DOHH2 (cell line): ENCODE measurements around the gene HMGXB3.
A peak's percentile ranks its signal among the peaks of the same experiment; 100 is the strongest.

Source experiments
- H3F3A ChIP-seq: fragments of 200-600 bp; sonication (generic), shearing (Covaris generic); 2 replicates; pipeline ENCODE4 v1.6.0; 2016; ENCODE audit warnings: antibody characterized with exemption, mild to moderate bottlenecking; ENCODE audit not compliant: control insufficient read depth, insufficient read depth
- H3K27ac ChIP-seq: fragments of 200-600 bp; sonication (generic); 2 replicates; pipeline ENCODE4 v1.5.1; 2014; ENCODE audit warnings: low read depth, mild to moderate bottlenecking, low read length, moderate library complexity
- H3K27me3 ChIP-seq: fragments of 200-600 bp; sonication (generic); 2 replicates; pipeline ENCODE4 v1.6.1; 2014; ENCODE audit warnings: mild to moderate bottlenecking, low read length, mixed read lengths; ENCODE audit not compliant: control insufficient read depth
- H3K36me3 ChIP-seq: fragments of 200-600 bp; sonication (generic); 2 replicates; pipeline ENCODE4 v1.6.1; 2014; ENCODE audit warnings: mild to moderate bottlenecking, low read length, moderate library complexity, mixed read lengths; ENCODE audit not compliant: control insufficient read depth
- H3K4me1 ChIP-seq: fragments of 200-600 bp; sonication (generic); 2 replicates; pipeline ENCODE4 v1.6.1; 2014; ENCODE audit warnings: mild to moderate bottlenecking, low read length, mixed read lengths; ENCODE audit not compliant: control insufficient read depth
- H3K4me2 ChIP-seq: fragments of 200-600 bp; sonication (generic); 2 replicates; pipeline ENCODE4 v1.6.0; 2014; ENCODE audit warnings: mild to moderate bottlenecking, low read length, moderate library complexity
- H3K4me3 ChIP-seq: fragments of 200-600 bp; sonication (generic); 2 replicates; pipeline ENCODE4 v1.5.1; 2014; ENCODE audit warnings: mild to moderate bottlenecking, low read length, mixed read lengths
- H3K79me2 ChIP-seq: fragments of 200-600 bp; sonication (generic); 2 replicates; pipeline ENCODE4 v1.6.1; 2014; ENCODE audit warnings: mild to moderate bottlenecking, low read length, mixed read lengths; ENCODE audit not compliant: control insufficient read depth
- H3K9me2 ChIP-seq: fragments of 200-600 bp; sonication (generic); replicated peaks from 2 replicates; pipeline ENCODE4 v1.6.1; 2014; ENCODE audit warnings: mild to moderate bottlenecking, low read length, mixed read lengths; ENCODE audit not compliant: control insufficient read depth
- H3K9me3 ChIP-seq: fragments of 200-600 bp; sonication (generic); 2 replicates; pipeline ENCODE4 v1.6.1; 2014; ENCODE audit warnings: antibody characterized with exemption, low read length, mixed read lengths; ENCODE audit not compliant: control insufficient read depth, insufficient read depth
- H4K20me1 ChIP-seq: fragments of 200-600 bp; sonication (generic); 2 replicates; pipeline ENCODE4 v1.6.0; 2014; ENCODE audit warnings: low read depth, mild to moderate bottlenecking, antibody characterized with exemption, low read length, moderate library complexity; ENCODE audit not compliant: control insufficient read depth, insufficient read depth
- CTCF ChIP-seq: fragments of 200-600 bp; sonication (generic); IDR thresholded peaks from one replicate; pipeline ENCODE4 v1.5.1; 2014; ENCODE audit warnings: antibody characterized with exemption, mild to moderate bottlenecking, low read depth, low read length; ENCODE audit not compliant: poor library complexity, severe bottlenecking
- EZH2phosphoT487 ChIP-seq: fragments of 200-600 bp; sonication (generic); IDR thresholded peaks from 2 replicates; pipeline ENCODE4 v1.6.1; 2017; ENCODE audit warnings: borderline replicate concordance, mild to moderate bottlenecking, antibody characterized with exemption, low read length, moderate library complexity, mixed read lengths

Gene HMGXB3

DNA sequence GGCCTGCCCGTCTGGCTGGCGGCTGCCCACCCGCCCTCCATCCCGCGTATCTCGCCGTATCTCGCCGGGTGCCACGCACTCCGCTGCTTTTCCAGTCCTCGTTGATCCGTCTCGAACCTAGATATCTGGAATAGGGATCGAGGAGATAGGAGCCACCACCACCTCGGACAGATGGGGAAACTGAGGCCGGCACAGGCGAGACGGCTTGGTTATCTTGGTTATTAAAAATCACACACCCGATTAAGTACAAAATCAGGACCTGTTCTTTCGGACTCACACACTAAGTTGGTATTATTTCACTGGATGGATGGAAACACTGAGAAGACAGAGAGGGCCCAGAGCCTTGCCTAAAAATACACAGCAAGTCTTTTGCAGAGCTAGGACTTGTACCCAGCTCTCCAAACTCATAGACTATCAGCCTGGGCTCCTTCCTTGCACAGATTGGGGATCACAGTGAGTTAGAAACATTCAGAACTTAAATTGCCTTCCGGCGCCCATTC lies 39.3 kb upstream of the HMGXB3 start:
- no peaks in the 10 kb centered on the region for H3K79me2 ChIP-seq
- no peaks in the 10 kb centered on the region for H3K36me3 ChIP-seq
- TF ChIP-seq EZH2phosphoT487 (no peak), CTCF (no peak)
- H3K4me2 ChIP-seq = peak overlapping the region; percentile 81
- peak overlapping the region; percentile 79 for H3K4me3 ChIP-seq
- H3K27ac ChIP-seq = no peak overlapping the region
- no peaks in the 10 kb centered on the region for H3K9me3 ChIP-seq
- peaks cover 5% of the 10 kb centered on the region; the same call in 1 of the 2 replicates for H3F3A ChIP-seq
- H3K27me3 ChIP-seq = no peaks in the 10 kb centered on the region
- no peaks in the 10 kb centered on the region for H3K9me2 ChIP-seq
- H4K20me1 ChIP-seq = no peaks in the 10 kb centered on the region
- peaks cover 24% of the 10 kb centered on the region for H3K4me1 ChIP-seq

DNA sequence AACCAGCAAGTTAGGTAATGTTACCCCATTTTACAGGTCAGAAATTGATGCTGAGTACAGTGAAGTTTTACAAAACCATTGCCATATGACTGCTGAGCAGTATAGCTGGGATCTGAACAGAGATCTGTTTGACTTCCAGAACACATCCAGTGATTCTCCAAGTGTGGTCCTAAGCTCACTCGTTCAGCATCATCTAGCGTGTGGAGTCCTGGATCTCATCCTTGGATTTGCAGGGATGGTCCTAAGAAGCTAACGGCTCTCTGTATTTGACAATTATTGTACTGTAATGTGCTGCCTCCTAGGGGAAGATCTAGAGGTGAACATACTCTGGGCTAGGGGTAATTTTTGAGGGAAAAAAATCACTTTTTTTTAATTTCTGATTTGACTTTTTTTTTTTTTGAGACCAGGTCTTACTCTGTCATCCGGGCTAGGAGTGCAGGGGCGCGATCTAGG lies 38.6 kb upstream of the HMGXB3 start:
- Histone ChIP-seq H3K27me3 (no peaks in the 10 kb centered on the region), H4K20me1 (no peaks in the 10 kb centered on the region), H3K79me2 (no peaks in the 10 kb centered on the region), H3K9me2 (no peaks in the 10 kb centered on the region), H3K4me3 (peak overlapping the region; percentile 79; the same call in 1 of the 2 replicates), H3K27ac (no peak overlapping the region), H3F3A (peaks cover 5% of the 10 kb centered on the region; the same call in 1 of the 2 replicates), H3K4me2 (peak overlapping the region; percentile 81), H3K36me3 (no peaks in the 10 kb centered on the region), H3K9me3 (no peaks in the 10 kb centered on the region), H3K4me1 (peaks cover 24% of the 10 kb centered on the region)
- TF ChIP-seq CTCF (peak; percentile 43), EZH2phosphoT487 (no peak)

- no peaks in the 10 kb centered on the region for H4K20me1 ChIP-seq
- peaks cover 24% of the 10 kb centered on the region for H3K4me1 ChIP-seq
- H3K9me3 ChIP-seq = no peaks in the 10 kb centered on the region
- H3K27me3 ChIP-seq = no peaks in the 10 kb centered on the region
- H3K27ac ChIP-seq = no peak overlapping the region
- no peaks in the 10 kb centered on the region for H3K79me2 ChIP-seq
- H3K9me2 ChIP-seq = no peaks in the 10 kb centered on the region
- H3K4me2 ChIP-seq = no peak overlapping the region
- H3K4me3 ChIP-seq = no peak overlapping the region
- H3K36me3 ChIP-seq = no peaks in the 10 kb centered on the region
- peaks cover 5% of the 10 kb centered on the region; the same call in 1 of the 2 replicates for H3F3A ChIP-seq
- TF ChIP-seq CTCF = no peak
- no peak for TF ChIP-seq EZH2phosphoT487
Measured at GRCh38 chr5:149962601-149963300, 37.8 kb upstream of the HMGXB3 start.
